DOHH2 (cell line): ENCODE measurements around the gene OR6Y1.

Source experiments
- H3F3A ChIP-seq: fragments of 200-600 bp; sonication (generic), shearing (Covaris generic); 2 replicates; pipeline ENCODE4 v1.6.0; 2016; ENCODE audit warnings: antibody characterized with exemption, mild to moderate bottlenecking; ENCODE audit not compliant: control insufficient read depth, insufficient read depth
- H3K27ac ChIP-seq: fragments of 200-600 bp; sonication (generic); 2 replicates; pipeline ENCODE4 v1.5.1; 2014; ENCODE audit warnings: low read depth, mild to moderate bottlenecking, low read length, moderate library complexity
- H3K27me3 ChIP-seq: fragments of 200-600 bp; sonication (generic); 2 replicates; pipeline ENCODE4 v1.6.1; 2014; ENCODE audit warnings: mild to moderate bottlenecking, low read length, mixed read lengths; ENCODE audit not compliant: control insufficient read depth
- H3K36me3 ChIP-seq: fragments of 200-600 bp; sonication (generic); 2 replicates; pipeline ENCODE4 v1.6.1; 2014; ENCODE audit warnings: mild to moderate bottlenecking, low read length, moderate library complexity, mixed read lengths; ENCODE audit not compliant: control insufficient read depth
- H3K4me1 ChIP-seq: fragments of 200-600 bp; sonication (generic); 2 replicates; pipeline ENCODE4 v1.6.1; 2014; ENCODE audit warnings: mild to moderate bottlenecking, low read length, mixed read lengths; ENCODE audit not compliant: control insufficient read depth
- H3K4me2 ChIP-seq: fragments of 200-600 bp; sonication (generic); 2 replicates; pipeline ENCODE4 v1.6.0; 2014; ENCODE audit warnings: mild to moderate bottlenecking, low read length, moderate library complexity
- H3K4me3 ChIP-seq: fragments of 200-600 bp; sonication (generic); 2 replicates; pipeline ENCODE4 v1.5.1; 2014; ENCODE audit warnings: mild to moderate bottlenecking, low read length, mixed read lengths
- H3K79me2 ChIP-seq: fragments of 200-600 bp; sonication (generic); 2 replicates; pipeline ENCODE4 v1.6.1; 2014; ENCODE audit warnings: mild to moderate bottlenecking, low read length, mixed read lengths; ENCODE audit not compliant: control insufficient read depth
- H3K9me2 ChIP-seq: fragments of 200-600 bp; sonication (generic); replicated peaks from 2 replicates; pipeline ENCODE4 v1.6.1; 2014; ENCODE audit warnings: mild to moderate bottlenecking, low read length, mixed read lengths; ENCODE audit not compliant: control insufficient read depth
- H3K9me3 ChIP-seq: fragments of 200-600 bp; sonication (generic); 2 replicates; pipeline ENCODE4 v1.6.1; 2014; ENCODE audit warnings: antibody characterized with exemption, low read length, mixed read lengths; ENCODE audit not compliant: control insufficient read depth, insufficient read depth
- H4K20me1 ChIP-seq: fragments of 200-600 bp; sonication (generic); 2 replicates; pipeline ENCODE4 v1.6.0; 2014; ENCODE audit warnings: low read depth, mild to moderate bottlenecking, antibody characterized with exemption, low read length, moderate library complexity; ENCODE audit not compliant: control insufficient read depth, insufficient read depth
- CTCF ChIP-seq: fragments of 200-600 bp; sonication (generic); IDR thresholded peaks from one replicate; pipeline ENCODE4 v1.5.1; 2014; ENCODE audit warnings: antibody characterized with exemption, mild to moderate bottlenecking, low read depth, low read length; ENCODE audit not compliant: poor library complexity, severe bottlenecking
- EZH2phosphoT487 ChIP-seq: fragments of 200-600 bp; sonication (generic); IDR thresholded peaks from 2 replicates; pipeline ENCODE4 v1.6.1; 2017; ENCODE audit warnings: borderline replicate concordance, mild to moderate bottlenecking, antibody characterized with exemption, low read length, moderate library complexity, mixed read lengths

Gene OR6Y1

GRCh38 chr1:158559696-158560095 is 5.5 kb upstream of the OR6Y1 start:
- Histone ChIP-seq H3K27me3 (no peaks in the 10 kb centered on the region), H3K9me2 (no peaks in the 10 kb centered on the region), H3K36me3 (no peaks in the 10 kb centered on the region), H3K4me1 (peaks cover 11% of the 10 kb centered on the region), H3K9me3 (no peaks in the 10 kb centered on the region), H3K27ac (no peak overlapping the region), H3F3A (no peaks in the 10 kb centered on the region), H3K4me3 (no peak overlapping the region), H3K4me2 (no peak overlapping the region), H3K79me2 (no peaks in the 10 kb centered on the region), H4K20me1 (no peaks in the 10 kb centered on the region)
- TF ChIP-seq CTCF (no peak), EZH2phosphoT487 (no peak)

GRCh38 chr1:158552296-158552695 is 1.9 kb downstream of the OR6Y1 start:
- no peak overlapping the region for H3K4me3 ChIP-seq
- no peaks in the 10 kb centered on the region for H3K36me3 ChIP-seq
- TF ChIP-seq EZH2phosphoT487 (no peak), CTCF (no peak)
- H3K4me1 ChIP-seq: no peaks in the 10 kb centered on the region
- no peaks in the 10 kb centered on the region for H3K9me2 ChIP-seq
- H3K9me3 ChIP-seq: no peaks in the 10 kb centered on the region
- H3K4me2 ChIP-seq: no peak overlapping the region
- no peaks in the 10 kb centered on the region for H3K79me2 ChIP-seq
- H3F3A ChIP-seq: no peaks in the 10 kb centered on the region
- H4K20me1 ChIP-seq: no peaks in the 10 kb centered on the region
- H3K27me3 ChIP-seq: 0 out of 2 replicates have a peak, but pooled peaks cover 3% of the 10 kb centered on the region
- no peak overlapping the region for H3K27ac ChIP-seq

GRCh38 chr1:158547533-158547932 is 6.7 kb downstream of the OR6Y1 start:
- Histone ChIP-seq H4K20me1 (no peaks in the 10 kb centered on the region), H3K9me3 (no peaks in the 10 kb centered on the region), H3K27me3 (0 out of 2 replicates have a peak, but pooled peaks cover 3% of the 10 kb centered on the region), H3K4me3 (no peak overlapping the region), H3K4me1 (no peaks in the 10 kb centered on the region), H3K36me3 (no peaks in the 10 kb centered on the region), H3K27ac (no peak overlapping the region), H3K79me2 (no peaks in the 10 kb centered on the region), H3K4me2 (no peak overlapping the region), H3K9me2 (no peaks in the 10 kb centered on the region), H3F3A (no peaks in the 10 kb centered on the region)
- no peak for TF ChIP-seq CTCF
- TF ChIP-seq EZH2phosphoT487: no peak

GRCh38 chr1:158537609-158538008 is 16.6 kb downstream of the OR6Y1 start:
- Histone ChIP-seq H3K36me3 (no peaks in the 10 kb centered on the region), H3K27ac (no peak overlapping the region), H3F3A (no peaks in the 10 kb centered on the region), H3K4me2 (no peak overlapping the region), H3K79me2 (no peaks in the 10 kb centered on the region), H3K27me3 (no peaks in the 10 kb centered on the region; the same call in 1 of the 2 replicates), H3K9me2 (no peaks in the 10 kb centered on the region), H4K20me1 (no peaks in the 10 kb centered on the region), H3K9me3 (no peaks in the 10 kb centered on the region), H3K4me3 (no peak overlapping the region), H3K4me1 (no peaks in the 10 kb centered on the region)
- TF ChIP-seq CTCF: no peak
- TF ChIP-seq EZH2phosphoT487: no peak
